Fibroblast of lung (primary cell): ENCODE results near the gene GAL3ST2. TPM values are rescaled to one million over a fixed set of nuclear protein-coding genes. Genes with fewer than 3 reads are reported as not detected.

ENCODE experiments used
- DNase-seq, 2 donors: peaks; one replicate each; pipeline versions ENCODE4 v3.0.0 to v3.0.0-alpha.2; 2010; ENCODE audit warnings: low read depth in 2 of 2
- H2AFZ ChIP-seq: 2 replicates; pipeline ENCODE4 v1.5.1; 2012; ENCODE audit warnings: low read length, control low read depth, inconsistent platforms
- H3K27ac ChIP-seq: 2 replicates; pipeline ENCODE4 v1.5.1; 2011; ENCODE audit warnings: low read length, control low read depth; ENCODE audit not compliant: insufficient read depth
- H3K27me3 ChIP-seq: 2 replicates; pipeline ENCODE4 v1.5.1; 2011; ENCODE audit warnings: mild to moderate bottlenecking, low read length; ENCODE audit not compliant: control insufficient read depth, insufficient read depth
- H3K36me3 ChIP-seq: 2 replicates; pipeline ENCODE4 v1.5.1; 2011; ENCODE audit warnings: low read length; ENCODE audit not compliant: control insufficient read depth, insufficient read depth
- H3K4me1 ChIP-seq: 2 replicates; pipeline ENCODE4 v1.5.1; 2011; ENCODE audit warnings: low read length; ENCODE audit not compliant: control insufficient read depth, insufficient read depth; ENCODE audit errors: extremely low read depth
- H3K4me2 ChIP-seq: 2 replicates; pipeline ENCODE4 v1.5.1; 2011; ENCODE audit warnings: low read length, control low read depth; ENCODE audit not compliant: insufficient read depth; ENCODE audit errors: extremely low read depth
- H3K4me3 ChIP-seq, 4 experiments: fragments of 200-600 bp in 1 of 4; sonication (generic) in 1 of 4; replicated peaks in 1 of 4; 2 replicates each; pipeline ENCODE4 v1.5.1; 2011 to 2016; ENCODE audit warnings: low read length in 4 of 4, low read depth in 3 of 4, mild to moderate bottlenecking in 3 of 4, control low read depth in 2 of 4, inconsistent platforms in 1 of 4, mixed read lengths in 1 of 4; ENCODE audit not compliant: insufficient read depth in 1 of 4; ENCODE audit errors: control extremely low read depth in 1 of 4
- H3K79me2 ChIP-seq: 2 replicates; pipeline ENCODE4 v1.5.1; 2012; ENCODE audit warnings: mild to moderate bottlenecking, low read length, inconsistent platforms; ENCODE audit not compliant: control insufficient read depth, insufficient read depth
- H3K9ac ChIP-seq: 2 replicates; pipeline ENCODE4 v1.5.1; 2011; ENCODE audit warnings: mild to moderate bottlenecking, low read length, control low read depth; ENCODE audit not compliant: insufficient read depth
- H3K9me3 ChIP-seq: 2 replicates; pipeline ENCODE4 v1.5.1; 2012; ENCODE audit warnings: low read depth, low read length; ENCODE audit not compliant: control insufficient read depth, insufficient read depth
- H4K20me1 ChIP-seq: 2 replicates; pipeline ENCODE4 v1.5.1; 2011; ENCODE audit warnings: low read length; ENCODE audit not compliant: control insufficient read depth, insufficient read depth; ENCODE audit errors: extremely low read depth
- CTCF ChIP-seq, 2 donors: IDR thresholded peaks in 1 of 2; conservative IDR thresholded peaks in 1 of 2; 1 replicate in 1 of 2; 2 replicates in 1 of 2; pipeline ENCODE4 v1.5.1; 2011 to 2012; ENCODE audit warnings: low read length in 2 of 2, control low read depth in 1 of 2, inconsistent platforms in 1 of 2, low read depth in 1 of 2, mild to moderate bottlenecking in 1 of 2
- EZH2 ChIP-seq: IDR thresholded peaks from 2 replicates; pipeline ENCODE4 v1.5.1; 2012; ENCODE audit warnings: low read length, control low read depth, mild to moderate bottlenecking; ENCODE audit errors: missing control alignments
- polyA plus RNA-seq, 2 donors: library from polyadenylated mRNA; depleted of rRNA in 1 of 2; stranded (reverse) in 1 of 2; unstranded in 1 of 2; fragments of >200 nt; gene quantifications; 2 replicates each; pipeline ENCODE4 v1.2.1, GENCODE V29; 2011 to 2012; ENCODE audit warnings: missing spikeins in 1 of 2
- total RNA-seq: library from RNA; depleted of rRNA; stranded (reverse); fragments of >200 nt; gene quantifications from 2 replicates; pipeline ENCODE4 v1.2.1, GENCODE V29; 2014

The GAL3ST2 gene
- total and polyA plus RNA-seq, 2 donors (not counting 1 experiment from before 2014, with no cell fraction given), result 0.17 TPM; not detected in 1

- no peak for DNase-seq
- TF ChIP-seq CTCF (conservative IDR thresholded peaks at IDR 0.05 in 1 of 2, IDR thresholded peaks at IDR 0.05 in 1 of 2; ENCODE audit: low read depth in 1 of 2, low read length in 2 of 2), result no peak
- Histone ChIP-seq H2AFZ (no peak overlapping the region), H3K4me1 (no peaks in the 10 kb centered on the region), H3K9me3 (no peaks in the 10 kb centered on the region), H3K36me3 (no peaks in the 10 kb centered on the region), H3K9ac (no peak overlapping the region), H3K79me2 (no peaks in the 10 kb centered on the region), H3K27ac (no peak overlapping the region), H3K4me2 (no peak overlapping the region), H4K20me1 (no peaks in the 10 kb centered on the region), H3K27me3 (no peaks in the 10 kb centered on the region), H3K4me3 (no peak overlapping the region)
Observed at GRCh38 chr2:241767464-241768250, 9.0 kb upstream of the GAL3ST2 start.

- TF ChIP-seq CTCF (conservative IDR thresholded peaks at IDR 0.05 in 1 of 2, IDR thresholded peaks at IDR 0.05 in 1 of 2; ENCODE audit: low read depth in 1 of 2, low read length in 2 of 2) (no peak), EZH2 (no peak)
- DNase-seq, result no peak
- no peak overlapping the region for H3K9ac ChIP-seq
Observed at GRCh38 chr2:241768251-241768711, 8.3 kb upstream of the GAL3ST2 start.

GRCh38 chr2:241768850-241769249, 7.8 kb upstream of the GAL3ST2 start:
- Histone ChIP-seq H3K27ac (no peak overlapping the region), H3K9ac (no peak overlapping the region), H3K79me2 (no peaks in the 10 kb centered on the region), H2AFZ (no peak overlapping the region), H3K4me1 (no peaks in the 10 kb centered on the region), H3K9me3 (no peaks in the 10 kb centered on the region), H3K4me3 (no peak overlapping the region), H3K36me3 (no peaks in the 10 kb centered on the region), H4K20me1 (no peaks in the 10 kb centered on the region), H3K4me2 (no peak overlapping the region), H3K27me3 (no peaks in the 10 kb centered on the region)
- no peak for DNase-seq
- TF ChIP-seq EZH2, result no peak
- TF ChIP-seq CTCF (conservative IDR thresholded peaks at IDR 0.05 in 1 of 2, IDR thresholded peaks at IDR 0.05 in 1 of 2; ENCODE audit: low read depth in 1 of 2, low read length in 2 of 2), result no peak

More at GRCh38 chr2:241768251-241768711, 8.3 kb upstream of the GAL3ST2 start:
- H2AFZ ChIP-seq, result no peak overlapping the region
- no peak overlapping the region for H3K27ac ChIP-seq
- no peaks in the 10 kb centered on the region for H3K79me2 ChIP-seq
- H4K20me1 ChIP-seq, result no peaks in the 10 kb centered on the region
- no peaks in the 10 kb centered on the region for H3K4me1 ChIP-seq
- H3K36me3 ChIP-seq, result no peaks in the 10 kb centered on the region
- H3K27me3 ChIP-seq, result no peaks in the 10 kb centered on the region
- no peak overlapping the region for H3K4me3 ChIP-seq
- no peaks in the 10 kb centered on the region for H3K9me3 ChIP-seq
- H3K4me2 ChIP-seq, result no peak overlapping the region
